Stimulated activated naive CD4-positive, alpha-beta T cell treated with Interleukin-2 at 50 U/mL for 16 hours (primary cell): ENCODE data around the gene KIZ.

Source experiments
- DNase-seq: peaks from one replicate; lab custom pipeline; 2025; lab: John Stamatoyannopoulos, UW

Gene KIZ

DNA sequence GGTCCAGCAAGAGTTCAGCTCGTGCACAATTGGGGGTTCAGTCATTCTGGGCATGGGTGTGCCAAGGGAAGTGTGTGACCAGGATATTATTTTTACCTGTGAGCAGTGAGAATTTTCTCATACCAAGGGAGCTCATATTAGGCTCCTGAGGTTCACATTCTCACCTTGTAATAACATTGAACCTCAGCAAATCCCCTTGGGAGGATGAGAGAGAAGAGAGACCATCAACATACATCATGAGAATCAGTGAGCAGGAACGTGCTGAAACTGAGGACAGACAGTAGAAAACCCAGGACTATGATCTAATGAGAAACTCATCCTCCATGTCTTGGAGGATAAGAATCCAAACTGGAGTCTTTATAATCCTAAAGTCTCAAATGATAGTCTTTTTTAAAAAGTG lies 143.9 kb downstream of the KIZ start:
- DNase-seq, result no peak

DNA sequence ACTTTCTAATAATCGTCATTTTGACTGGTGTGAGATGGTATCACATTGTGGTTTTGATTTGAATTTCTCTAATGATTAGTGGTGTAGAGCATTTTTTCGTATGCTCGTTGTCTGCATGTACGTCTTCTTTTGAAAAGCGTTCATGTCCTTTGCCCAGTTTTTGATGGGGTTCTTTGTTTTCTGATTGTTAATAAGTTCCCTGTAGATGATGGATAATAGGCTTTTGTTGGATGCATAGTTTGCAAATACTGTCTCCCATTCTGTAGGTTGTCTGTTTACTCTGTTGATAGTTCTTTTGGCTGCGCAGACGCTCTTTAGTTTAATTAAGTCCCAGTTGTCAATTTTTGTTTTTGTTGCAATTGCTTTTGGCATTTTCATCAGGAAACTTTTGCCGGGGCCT lies 144.9 kb downstream of the KIZ start:
- no peak for DNase-seq

DNA sequence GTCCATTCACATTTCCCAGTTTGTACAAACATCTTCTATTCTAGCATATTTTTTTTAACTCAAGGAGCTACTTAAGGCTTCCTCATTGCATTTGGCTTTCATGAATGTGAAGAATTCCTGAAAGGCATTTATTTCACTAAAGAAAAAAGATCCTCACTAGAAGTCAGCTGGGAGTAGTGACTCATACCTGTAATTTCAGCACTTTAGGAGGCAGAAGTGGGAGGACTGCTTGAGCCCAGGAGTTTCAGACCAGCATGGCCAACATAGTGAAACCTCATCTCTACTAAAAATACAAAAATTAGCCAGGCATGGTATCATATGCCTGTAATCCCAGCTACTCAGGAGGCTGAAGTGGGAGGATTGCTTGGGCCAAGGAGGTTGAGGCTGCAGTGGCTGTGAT lies 146.4 kb downstream of the KIZ start:
- DNase-seq, result no peak

DNA sequence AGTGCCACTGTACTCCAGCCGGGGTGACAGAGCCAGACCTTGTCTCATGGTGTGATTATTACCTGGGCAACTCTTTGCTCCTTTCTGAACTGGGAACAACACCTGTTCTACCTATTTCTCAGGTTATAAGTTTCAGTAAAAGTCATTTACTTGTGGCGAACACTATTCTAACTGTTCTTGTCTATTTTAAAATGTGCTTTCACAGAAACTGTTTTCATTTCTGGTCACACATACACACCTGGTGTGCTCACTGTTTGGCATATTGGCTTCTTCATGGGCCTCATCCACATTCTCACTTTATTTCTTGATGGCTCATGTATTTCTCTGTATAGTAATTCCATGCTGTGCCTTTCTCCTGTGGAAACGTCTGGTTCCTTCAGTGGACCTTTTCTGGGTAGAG lies 146.8 kb downstream of the KIZ start:
- no peak for DNase-seq

DNA sequence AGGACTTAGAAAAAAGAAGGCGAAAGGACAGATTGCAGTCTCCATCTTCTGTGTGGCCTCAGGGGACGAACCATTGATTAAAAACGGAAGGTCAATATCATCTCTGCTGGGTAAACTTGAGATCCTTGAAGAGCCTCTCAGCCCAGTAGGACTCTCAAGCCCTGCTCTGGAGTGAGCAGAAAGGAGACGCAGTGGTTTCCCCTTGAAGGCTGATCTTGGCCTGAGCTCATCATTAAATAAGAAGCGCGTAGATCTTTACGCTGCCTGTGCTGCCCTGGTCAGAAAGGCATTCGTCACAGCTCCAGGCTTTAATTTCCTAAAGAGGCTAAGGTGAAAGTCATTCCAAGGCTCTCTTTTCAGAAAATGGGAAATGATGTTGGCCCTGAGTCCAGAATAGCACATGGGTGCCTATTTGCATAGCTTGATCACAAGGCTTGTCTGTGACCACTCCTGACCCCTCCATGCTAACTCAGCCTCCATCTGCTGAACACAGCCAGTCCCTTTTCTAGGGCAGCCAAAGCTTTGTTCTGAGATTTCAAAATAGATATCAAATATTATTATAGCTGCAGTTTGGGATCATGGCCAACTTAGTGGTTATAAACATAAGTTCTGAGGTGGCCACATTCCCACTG lies 148.0 kb downstream of the KIZ start:
- no peak for DNase-seq

DNA sequence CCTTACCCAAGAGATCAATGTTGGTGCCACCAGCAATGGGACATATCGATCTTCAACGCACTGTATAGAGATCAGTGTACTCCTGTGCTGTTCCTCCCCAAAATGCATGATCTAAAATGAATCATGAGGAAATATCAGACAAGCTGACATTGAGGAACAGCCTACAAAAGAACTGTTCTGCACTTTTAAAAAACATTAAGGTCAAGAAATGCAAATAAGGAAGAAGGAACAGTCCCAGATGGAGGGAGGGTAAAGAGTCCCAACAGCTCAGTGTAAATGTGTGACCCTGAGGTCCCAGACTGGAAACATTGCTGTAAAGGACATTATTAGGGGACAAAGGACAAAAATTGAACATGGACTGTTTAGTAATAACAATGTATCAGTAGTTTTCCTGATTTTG lies 152.9 kb downstream of the KIZ start:
- DNase-seq, result no peak

DNA sequence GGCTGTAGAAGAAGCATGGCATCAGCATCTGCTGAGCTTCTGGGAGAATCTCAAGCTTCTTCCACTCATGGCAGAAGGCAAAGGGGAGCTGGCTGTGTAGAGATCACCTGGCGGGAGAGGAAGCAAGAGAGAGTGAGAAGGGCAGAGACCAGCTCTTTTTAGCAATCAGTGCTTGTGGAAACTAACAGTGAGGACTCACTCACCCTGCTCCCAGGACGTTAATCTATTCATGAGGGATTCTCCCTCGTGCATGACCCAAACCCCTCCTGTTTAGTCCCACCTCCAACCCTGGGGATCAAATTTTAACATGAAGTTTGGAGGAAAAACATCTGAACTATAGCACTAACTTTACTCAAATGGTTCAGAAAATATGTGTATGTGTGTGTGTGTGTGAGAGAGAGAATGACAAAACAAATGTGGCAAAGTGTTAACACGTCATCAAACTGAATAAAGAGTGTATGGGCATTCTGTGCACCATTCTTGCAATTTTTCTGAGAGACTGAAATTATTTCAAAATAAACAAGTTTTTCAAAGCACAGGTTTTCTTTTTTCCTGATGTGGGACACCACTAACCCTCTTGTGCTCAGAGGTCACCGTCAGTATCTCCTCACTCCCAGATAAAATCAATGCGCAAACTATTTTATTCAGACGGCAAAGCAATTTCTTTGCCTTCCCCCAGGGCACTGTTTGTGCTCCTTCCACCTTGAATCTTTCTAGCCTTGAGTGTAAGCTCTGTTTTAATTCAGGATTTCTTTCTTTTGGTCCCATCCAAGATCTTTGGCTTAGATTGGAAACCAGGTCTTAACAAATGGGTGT lies 154.0 kb downstream of the KIZ start:
- no peak for DNase-seq

DNA sequence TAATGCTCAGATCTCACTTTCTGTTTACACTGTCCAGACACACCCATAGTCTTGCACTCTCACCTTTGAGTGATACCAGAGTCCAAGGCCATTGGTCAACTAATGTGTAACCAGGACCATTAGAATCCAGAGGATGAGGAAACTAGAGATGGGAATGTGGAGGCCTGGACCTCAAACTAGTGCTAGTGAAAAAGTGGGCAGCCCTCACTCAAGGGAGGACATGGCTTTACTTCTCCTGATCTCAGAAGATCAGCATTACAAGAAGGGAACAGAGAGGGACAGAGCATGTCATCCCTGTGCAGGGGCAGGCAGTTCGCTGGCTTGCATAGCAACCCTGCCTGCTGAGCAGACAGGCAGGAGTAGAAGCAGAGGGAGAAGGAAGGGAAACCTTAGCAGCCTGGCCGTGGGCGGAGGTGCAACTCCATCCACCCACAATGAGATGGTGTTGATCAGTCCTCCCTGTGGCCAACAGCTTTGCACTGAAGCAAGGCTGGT lies 154.7 kb downstream of the KIZ start:
- no peak for DNase-seq

DNA sequence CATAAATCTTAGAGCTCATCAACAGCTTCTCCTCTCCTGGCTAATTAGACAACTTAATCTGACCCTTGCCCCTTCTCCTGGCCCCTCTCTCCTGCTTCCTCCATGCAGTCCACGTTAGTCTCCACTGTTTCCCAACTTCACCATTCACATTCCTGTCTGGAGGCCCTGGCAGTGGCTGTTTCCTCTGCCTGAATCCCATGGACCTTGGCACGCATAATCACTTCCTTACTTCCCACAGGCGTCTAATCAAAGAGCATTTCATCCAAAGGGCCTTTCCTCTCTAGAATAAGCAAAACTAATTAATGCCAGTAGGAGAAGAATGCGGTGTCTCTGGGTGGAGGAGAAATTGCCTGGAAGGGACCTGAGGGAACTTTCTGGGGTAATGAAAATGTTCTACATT lies 160.9 kb downstream of the KIZ start:
- DNase-seq, result no peak

DNA sequence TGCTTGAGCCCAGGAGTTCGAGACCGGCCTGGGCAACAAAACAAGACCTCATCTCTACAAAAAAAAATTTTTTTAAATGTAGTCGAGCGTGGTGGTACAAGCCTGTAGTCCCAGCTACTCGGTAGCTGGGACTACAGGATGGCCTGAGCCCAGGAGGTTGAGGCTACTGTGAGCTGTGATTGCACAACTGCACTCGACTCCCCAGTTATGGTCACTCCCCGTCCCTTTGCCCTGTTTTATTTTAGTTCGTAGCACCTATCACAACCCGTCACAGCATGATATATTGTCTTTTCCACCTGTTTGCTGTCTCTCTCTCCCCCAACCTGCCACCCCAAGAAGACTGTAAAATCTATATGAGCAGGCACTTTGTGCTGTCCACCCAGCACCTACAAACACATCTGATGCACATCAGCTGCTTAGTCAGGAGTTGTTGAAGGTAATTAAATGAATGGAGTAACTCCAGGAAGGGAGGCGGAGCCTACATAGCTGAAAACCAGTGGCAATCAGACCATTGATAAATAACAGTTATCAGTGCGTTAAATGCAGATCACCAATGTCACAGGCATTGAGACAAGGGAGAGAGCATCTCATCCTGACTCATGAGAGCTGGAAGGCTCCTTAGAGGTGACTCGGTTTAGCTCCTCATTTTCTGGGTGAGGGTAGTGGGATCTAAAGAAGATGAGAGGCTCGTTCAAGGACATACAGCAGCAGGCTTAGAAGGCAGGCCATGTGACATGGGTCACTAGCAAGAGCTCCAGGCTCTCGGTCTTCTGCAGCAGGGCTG lies 162.9 kb downstream of the KIZ start:
- no peak for DNase-seq

DNA sequence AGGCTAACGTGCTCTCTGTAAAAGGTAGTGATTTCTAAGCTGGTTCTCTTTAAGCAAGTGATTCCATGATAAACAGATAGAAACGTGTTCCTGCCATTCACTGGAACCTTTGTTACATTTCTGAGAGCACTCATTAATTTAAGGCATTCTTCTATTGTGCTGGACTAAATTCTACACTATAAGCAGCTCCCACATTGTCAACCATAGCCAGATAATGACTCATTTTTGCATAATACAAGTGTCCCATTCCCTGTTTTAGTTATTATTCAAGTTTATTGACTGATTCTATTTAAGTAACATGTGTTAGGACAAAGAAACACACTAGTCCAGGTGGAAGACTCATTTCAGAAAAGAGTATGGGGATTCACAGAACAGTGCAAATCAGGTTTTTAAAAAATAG lies 163.8 kb downstream of the KIZ start:
- no peak for DNase-seq

DNA sequence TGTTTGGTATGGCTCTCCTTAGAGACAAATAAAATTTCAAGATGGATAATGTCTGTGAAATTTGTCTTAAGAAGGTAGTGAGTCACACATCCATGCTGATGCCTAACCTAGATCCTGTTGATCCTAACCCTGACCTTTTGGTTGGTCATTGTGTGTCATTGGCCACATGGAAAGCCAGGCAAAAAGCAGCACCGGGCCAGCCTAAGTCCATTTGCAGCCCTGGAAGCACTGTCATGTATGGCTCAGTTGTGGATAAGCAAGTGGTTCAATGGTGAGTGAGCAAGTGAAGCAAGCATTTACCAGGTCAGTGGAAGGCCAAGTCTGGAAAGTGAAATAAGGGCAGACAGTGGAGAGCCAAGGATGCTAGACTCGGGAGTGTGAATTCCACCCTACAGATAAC lies 165.1 kb downstream of the KIZ start:
- DNase-seq, result no peak

DNA sequence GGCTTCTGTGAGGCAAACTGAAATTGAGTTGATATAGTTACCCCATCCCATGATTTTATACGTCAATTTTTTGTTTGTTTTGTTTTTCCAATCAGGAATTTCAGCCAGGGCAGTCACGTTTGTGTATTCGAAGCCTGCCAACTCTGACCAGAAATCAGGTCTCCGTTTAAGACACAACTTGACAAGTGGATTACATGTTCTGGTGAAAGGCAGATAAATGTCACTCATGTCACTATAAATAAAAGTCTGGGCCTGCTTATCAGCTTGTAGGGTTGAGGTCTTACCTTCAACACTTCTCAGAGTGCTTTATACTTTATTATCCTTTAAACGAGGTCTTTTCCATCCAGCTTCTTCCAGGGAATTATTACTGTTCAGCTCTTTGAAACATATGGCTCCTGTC lies 168.9 kb downstream of the KIZ start:
- DNase-seq, result no peak
